HEK293T (cell line): ENCODE data around the gene CLIC5.

Source experiments
- CTCF ChIA-PET: fragments of 350-600 bp; formaldehyde crosslinking; extraction: SDS; loops from one replicate; lab custom pipeline; 2021; ENCODE audit warnings: antibody characterized with exemption, inconsistent platforms; lab: Yijun Ruan, JAX
- POLR2A ChIA-PET: fragments of 350-600 bp; formaldehyde crosslinking; extraction: SDS; loops from one replicate; lab custom pipeline; 2020; ENCODE audit warnings: antibody characterized with exemption, inconsistent platforms; lab: Yijun Ruan, JAX
- DNase-seq: peaks from one replicate; pipeline ENCODE4 v3.0.0; 2012; ENCODE audit warnings: mixed read lengths; ENCODE audit errors: extremely low spot score
- ARNT ChIP-seq: fragments of 450-650 bp; IDR thresholded peaks from 2 replicates; pipeline ENCODE4 v1.6.1; 2017; ENCODE audit warnings: mild to moderate bottlenecking
- BHLHE40 ChIP-seq: fragments of 450-650 bp; IDR thresholded peaks from 2 replicates; pipeline ENCODE4 v1.6.1; 2016; ENCODE audit warnings: mild to moderate bottlenecking, moderate library complexity, borderline replicate concordance
- CTBP1 ChIP-seq: fragments of 450-650 bp; IDR thresholded peaks from 2 replicates; pipeline ENCODE4 v1.6.1; 2016; ENCODE audit warnings: borderline replicate concordance
- ELF4 ChIP-seq: fragments of 450-650 bp; IDR thresholded peaks from 2 replicates; pipeline ENCODE4 v1.6.1; 2017; ENCODE audit warnings: antibody characterized with exemption
- FOXA1 ChIP-seq: fragments of 450-650 bp; IDR thresholded peaks from 2 replicates; pipeline ENCODE4 v1.6.1; 2016; ENCODE audit warnings: mild to moderate bottlenecking
- FOXK2 ChIP-seq: fragments of 450-650 bp; IDR thresholded peaks from 2 replicates; pipeline ENCODE4 v1.6.1; 2016; ENCODE audit warnings: mild to moderate bottlenecking
- FOXM1 ChIP-seq: fragments of 450-650 bp; IDR thresholded peaks from 2 replicates; pipeline ENCODE4 v1.6.1; 2017; ENCODE audit warnings: mild to moderate bottlenecking, borderline replicate concordance
- HDGF ChIP-seq: fragments of 450-650 bp; IDR thresholded peaks from 2 replicates; pipeline ENCODE4 v1.6.1; 2017; ENCODE audit warnings: antibody characterized with exemption, borderline replicate concordance
- L3MBTL2 ChIP-seq: fragments of 450-650 bp; conservative IDR thresholded peaks from 2 replicates; pipeline ENCODE4 v1.6.1; 2016; ENCODE audit warnings: mild to moderate bottlenecking
- LEF1 ChIP-seq: fragments of 450-650 bp; IDR thresholded peaks from 2 replicates; pipeline ENCODE4 v1.6.1; 2017; ENCODE audit warnings: mild to moderate bottlenecking, borderline replicate concordance
- NFRKB ChIP-seq: fragments of 450-650 bp; IDR thresholded peaks from 2 replicates; pipeline ENCODE4 v1.6.1; 2016; ENCODE audit warnings: mild to moderate bottlenecking, moderate library complexity
- SP1 ChIP-seq: fragments of 450-650 bp; IDR thresholded peaks from 2 replicates; pipeline ENCODE4 v1.6.1; 2017
- SUZ12 ChIP-seq: fragments of 450-650 bp; IDR thresholded peaks from 2 replicates; pipeline ENCODE4 v1.6.1; 2016; ENCODE audit warnings: mild to moderate bottlenecking
- TARDBP ChIP-seq: fragments of 450-650 bp; IDR thresholded peaks from 2 replicates; pipeline ENCODE4 v1.6.1; 2016
- ZNF384 ChIP-seq: fragments of 450-650 bp; IDR thresholded peaks from 2 replicates; pipeline ENCODE4 v1.6.1; 2016
- TF ChIP-seq, protein P1 (sequence below): fragments of 450-650 bp; IDR thresholded peaks from 2 replicates; pipeline ENCODE4 v1.6.1; 2016

The CLIC5 gene

DNA sequence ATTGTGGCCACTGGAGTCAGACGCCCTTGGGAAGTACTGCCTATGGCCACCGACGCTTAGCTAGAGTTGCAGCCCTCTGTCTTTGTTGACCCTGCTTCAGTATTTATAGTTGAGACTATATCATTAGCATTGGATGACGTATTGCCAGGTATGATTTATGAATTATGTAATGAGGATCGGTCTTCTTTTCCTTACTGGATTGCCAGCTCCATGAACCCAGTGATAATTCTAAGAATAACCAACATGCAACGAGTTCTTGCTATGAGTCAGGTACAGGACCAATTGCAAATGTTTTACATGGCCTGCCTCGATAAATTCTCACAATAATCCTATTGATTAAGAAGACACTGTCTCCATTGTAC lies 63.5 kb downstream of the CLIC5 start:
- DNase-seq: no peak
- ChIA-PET POLR2A (no interaction called here), CTCF (no interaction called here)
- no peak for TF ChIP-seq FOXK2
- no peak for TF ChIP-seq TARDBP
- no peak for TF ChIP-seq HDGF
- TF ChIP-seq ZNF384: no peak
- no peak for TF ChIP-seq ARNT
- no peak for TF ChIP-seq FOXA1
- no peak for TF ChIP-seq ELF4
- TF ChIP-seq LEF1: no peak
- TF ChIP-seq FOXM1: no peak
- TF ChIP-seq L3MBTL2: no peak
- TF ChIP-seq, protein P1, sequence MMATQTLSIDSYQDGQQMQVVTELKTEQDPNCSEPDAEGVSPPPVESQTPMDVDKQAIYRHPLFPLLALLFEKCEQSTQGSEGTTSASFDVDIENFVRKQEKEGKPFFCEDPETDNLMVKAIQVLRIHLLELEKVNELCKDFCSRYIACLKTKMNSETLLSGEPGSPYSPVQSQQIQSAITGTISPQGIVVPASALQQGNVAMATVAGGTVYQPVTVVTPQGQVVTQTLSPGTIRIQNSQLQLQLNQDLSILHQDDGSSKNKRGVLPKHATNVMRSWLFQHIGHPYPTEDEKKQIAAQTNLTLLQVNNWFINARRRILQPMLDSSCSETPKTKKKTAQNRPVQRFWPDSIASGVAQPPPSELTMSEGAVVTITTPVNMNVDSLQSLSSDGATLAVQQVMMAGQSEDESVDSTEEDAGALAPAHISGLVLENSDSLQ: no peak
- no peak for TF ChIP-seq CTBP1
- no peak for TF ChIP-seq BHLHE40
- TF ChIP-seq NFRKB: no peak
- no peak for TF ChIP-seq SUZ12
- TF ChIP-seq SP1: no peak

DNA sequence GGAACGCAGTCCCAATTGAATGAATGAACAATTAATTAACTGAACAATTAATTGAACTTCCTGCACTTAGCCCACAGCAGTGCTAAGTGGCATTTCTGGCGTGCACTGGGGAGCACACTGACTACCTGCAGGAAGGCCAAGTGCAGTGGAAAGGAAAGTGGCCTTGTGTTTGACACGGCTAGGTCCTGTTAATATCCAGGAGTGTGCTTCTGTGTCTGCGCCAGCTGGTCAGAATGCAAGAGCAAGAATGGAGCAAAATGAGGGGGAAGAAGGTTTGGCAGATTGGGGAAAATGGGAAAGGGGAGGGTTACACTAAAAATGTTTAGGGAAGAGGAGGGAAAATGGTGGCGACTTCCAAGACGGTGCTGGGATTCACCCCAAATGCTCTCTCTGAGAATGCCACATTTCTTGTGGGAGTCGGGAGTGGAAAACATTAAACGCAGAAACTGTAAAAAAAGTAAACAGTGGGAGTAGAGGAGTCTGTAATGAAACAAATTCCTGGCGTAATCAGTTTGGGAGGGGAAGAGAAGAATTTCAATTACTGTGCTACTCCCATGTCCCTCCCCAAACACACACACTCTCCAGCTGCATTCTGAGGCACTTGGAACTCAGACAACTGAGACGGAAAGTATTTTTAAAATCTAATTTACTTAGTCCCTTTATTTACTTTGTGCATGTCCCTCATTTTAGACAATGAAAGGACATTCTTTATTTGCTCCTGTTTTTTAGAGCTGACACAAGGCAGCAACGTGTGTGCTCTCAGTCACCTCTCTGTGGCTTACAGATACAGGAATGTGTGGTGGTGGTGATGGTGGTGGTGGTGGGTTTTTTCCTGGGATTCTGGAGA lies 64.1 kb downstream of the CLIC5 start:
- POLR2A ChIA-PET: no interaction called here
- CTCF ChIA-PET: no interaction called here
- TF ChIP-seq SP1: no peak
- no peak for DNase-seq

DNA sequence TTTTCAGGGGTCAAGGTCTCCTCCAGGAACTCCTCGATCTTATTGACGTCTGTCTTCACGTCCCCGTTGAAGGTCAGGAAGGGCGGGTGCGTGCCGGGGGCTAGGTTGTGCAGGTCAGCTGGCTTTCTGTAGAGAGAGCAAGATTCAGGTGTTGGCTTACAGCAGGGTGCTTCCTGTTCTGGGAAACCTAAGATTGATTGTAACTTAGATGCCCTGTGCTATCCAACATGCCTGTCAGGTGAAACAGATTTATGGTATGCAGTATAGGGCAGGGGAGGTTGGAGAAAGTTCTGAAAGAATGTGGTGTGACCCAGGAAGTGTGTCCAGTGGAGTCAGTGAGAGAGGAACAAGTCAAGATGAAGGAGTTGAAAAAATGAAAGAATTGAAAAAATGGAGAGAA lies 66.4 kb downstream of the CLIC5 start:
- TF ChIP-seq L3MBTL2 (no peak), FOXK2 (no peak), TARDBP (no peak), SUZ12 (no peak), FOXM1 (no peak), CTBP1 (no peak), ELF4 (no peak), ARNT (no peak)
- POLR2A ChIA-PET: no interaction called here
- CTCF ChIA-PET: no interaction called here
- DNase-seq: no peak

DNA sequence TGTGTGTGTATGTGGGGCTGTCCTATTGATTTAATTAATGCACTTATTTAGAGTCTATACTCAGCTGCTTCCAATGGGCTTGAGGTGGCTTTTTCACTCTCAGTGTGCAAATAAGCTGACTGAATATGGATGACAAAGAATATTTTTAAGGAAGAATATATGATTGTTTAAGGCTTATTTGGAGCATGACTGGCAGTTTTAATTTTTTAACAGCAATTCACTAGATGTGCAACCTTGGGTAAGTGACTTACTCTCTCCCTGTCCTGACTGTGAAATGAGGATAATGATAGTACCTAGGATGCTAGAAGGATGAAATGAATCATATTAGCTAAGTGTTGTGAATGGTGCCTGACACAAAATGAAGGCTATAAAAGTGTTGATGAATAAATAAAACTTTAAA lies 67.9 kb downstream of the CLIC5 start:
- DNase-seq: no peak
- CTCF ChIA-PET: interaction anchor here (0.6 kb wide), 1 partner anchor 50 kb away, joined by 3 read pairs; no protein-coding TSS in a partner anchor
- no peak for TF ChIP-seq FOXM1
- TF ChIP-seq, protein P1: no peak
- no peak for TF ChIP-seq NFRKB
- no peak for TF ChIP-seq CTBP1
- TF ChIP-seq TARDBP: no peak
- no peak for TF ChIP-seq ZNF384
- no peak for TF ChIP-seq LEF1
- TF ChIP-seq FOXA1: no peak
- no peak for TF ChIP-seq FOXK2
- TF ChIP-seq SP1: no peak
- POLR2A ChIA-PET: no interaction called here

DNA sequence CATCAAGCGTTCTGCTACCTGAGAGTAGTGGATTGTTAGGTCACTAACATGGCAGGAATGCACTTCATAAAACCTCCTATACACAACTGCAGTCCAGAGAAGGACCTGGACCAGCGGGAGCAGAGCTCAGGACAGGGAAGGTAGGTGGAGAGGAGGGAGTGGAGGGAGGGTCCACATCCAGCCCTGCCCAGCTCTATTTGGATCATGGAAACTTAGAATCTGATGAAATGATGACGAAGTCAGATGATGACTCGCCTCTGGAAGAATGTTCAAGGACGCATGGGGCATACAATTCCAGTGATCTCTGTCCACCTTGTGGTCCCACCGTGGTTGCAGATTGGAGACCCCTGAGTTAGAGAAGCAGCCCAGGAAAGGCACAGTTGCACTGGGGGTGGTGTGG lies 68.8 kb downstream of the CLIC5 start:
- CTCF ChIA-PET: no interaction called here
- POLR2A ChIA-PET: no interaction called here
- DNase-seq: no peak
- no peak for TF ChIP-seq NFRKB
- no peak for TF ChIP-seq ZNF384
- TF ChIP-seq HDGF: no peak
- TF ChIP-seq, protein P1: no peak
- no peak for TF ChIP-seq FOXK2
- TF ChIP-seq LEF1: no peak
- TF ChIP-seq BHLHE40: no peak
- no peak for TF ChIP-seq L3MBTL2
- no peak for TF ChIP-seq FOXA1
- no peak for TF ChIP-seq FOXM1
- TF ChIP-seq ARNT: no peak
- no peak for TF ChIP-seq SUZ12
- TF ChIP-seq CTBP1: no peak
- no peak for TF ChIP-seq SP1

DNA sequence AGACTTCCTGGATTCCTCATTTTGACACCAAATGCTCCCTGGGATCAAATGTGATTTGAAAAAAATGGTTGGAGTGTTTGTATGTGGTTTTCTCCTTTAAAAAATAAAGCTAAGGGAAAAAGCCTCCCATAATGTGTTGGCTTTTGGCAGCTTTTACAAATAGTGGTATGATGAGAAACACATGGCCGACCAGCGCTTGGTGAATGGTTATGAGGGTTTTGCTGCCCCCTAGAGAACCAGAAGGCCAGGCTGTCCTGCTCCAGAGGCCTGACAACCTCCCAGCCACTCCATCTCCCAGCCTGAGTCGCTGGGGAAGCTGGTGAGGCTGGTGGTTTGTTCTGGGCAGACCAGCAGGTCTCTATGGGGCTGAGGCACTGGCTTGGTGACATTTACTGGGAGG lies 69.3 kb downstream of the CLIC5 start:
- POLR2A ChIA-PET: no interaction called here
- CTCF ChIA-PET: no interaction called here
- TF ChIP-seq TARDBP: no peak
- TF ChIP-seq CTBP1: no peak
- no peak for TF ChIP-seq FOXK2
- no peak for TF ChIP-seq FOXA1
- TF ChIP-seq BHLHE40: no peak
- peak; percentile 28; the same call in 1 of the 2 replicates for TF ChIP-seq L3MBTL2
- TF ChIP-seq ZNF384: no peak
- no peak for TF ChIP-seq ELF4
- peak; percentile 43 for DNase-seq
